Stimulated activated CD4-positive, alpha-beta T cell treated with anti-CD3 and anti-CD28 coated beads, Interleukin-12 subunit alpha, Interleukin-12 subunit beta, amount 100 ng/mL, for 24 hours (primary cell): ENCODE data around the gene RHBDF1.
"Not testable (repeated sequence)": the region's sequence is repeated elsewhere in the genome, so short reads cannot be mapped to it uniquely, and the experiment has no call there.

Experiments used
- DNase-seq, 2 experiments: peaks; one replicate each; pipeline ENCODE4 v3.0.0-alpha.2; 2020; ENCODE audit warnings: low read depth in 2 of 2

Gene RHBDF1

GRCh38 chr16:37511-37910 is 34.9 kb downstream of the RHBDF1 start:
- DNase-seq = no peak

DNA sequence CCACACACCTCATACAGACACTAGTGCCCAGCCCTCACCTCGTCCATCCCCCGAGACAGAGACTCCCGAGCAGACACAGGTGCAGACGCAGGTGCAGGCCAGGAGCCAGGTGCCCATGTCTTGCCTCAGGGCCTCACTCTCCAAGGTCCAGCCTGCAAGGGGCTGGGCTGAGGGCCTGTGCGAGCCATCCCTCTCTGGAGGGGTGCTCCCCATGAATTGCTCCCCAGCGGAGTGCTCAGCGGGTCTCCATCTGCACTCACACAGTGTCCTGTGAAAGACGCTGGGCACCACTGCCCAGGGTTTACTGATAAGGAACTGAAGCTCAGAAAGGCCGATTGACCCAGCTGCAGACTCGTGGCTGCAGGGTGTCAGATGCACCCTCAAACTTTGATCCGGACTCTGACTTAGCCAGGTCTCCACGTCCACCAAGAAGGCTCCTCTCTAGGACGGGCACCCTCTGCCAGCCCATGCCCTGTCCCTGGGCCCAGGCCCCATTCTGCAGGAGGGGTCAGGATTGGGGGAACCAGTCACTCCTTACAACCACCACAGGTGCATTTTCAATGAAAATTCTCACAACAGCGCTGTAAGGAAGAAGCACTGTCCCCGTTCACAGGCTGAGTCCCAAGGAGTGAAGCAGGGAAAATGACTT is 36.0 kb downstream of the RHBDF1 start:
- DNase-seq = no peak

- no peak for DNase-seq
Observed at GRCh38 chr16:35678-36305, 36.6 kb downstream of the RHBDF1 start.

- no peak for DNase-seq
Observed at GRCh38 chr16:35011-35677, 37.3 kb downstream of the RHBDF1 start.

- no peak for DNase-seq
Observed at GRCh38 chr16:34648-34987, 37.8 kb downstream of the RHBDF1 start.

GRCh38 chr16:33877-34647 is 38.4 kb downstream of the RHBDF1 start:
- no peak for DNase-seq

DNA sequence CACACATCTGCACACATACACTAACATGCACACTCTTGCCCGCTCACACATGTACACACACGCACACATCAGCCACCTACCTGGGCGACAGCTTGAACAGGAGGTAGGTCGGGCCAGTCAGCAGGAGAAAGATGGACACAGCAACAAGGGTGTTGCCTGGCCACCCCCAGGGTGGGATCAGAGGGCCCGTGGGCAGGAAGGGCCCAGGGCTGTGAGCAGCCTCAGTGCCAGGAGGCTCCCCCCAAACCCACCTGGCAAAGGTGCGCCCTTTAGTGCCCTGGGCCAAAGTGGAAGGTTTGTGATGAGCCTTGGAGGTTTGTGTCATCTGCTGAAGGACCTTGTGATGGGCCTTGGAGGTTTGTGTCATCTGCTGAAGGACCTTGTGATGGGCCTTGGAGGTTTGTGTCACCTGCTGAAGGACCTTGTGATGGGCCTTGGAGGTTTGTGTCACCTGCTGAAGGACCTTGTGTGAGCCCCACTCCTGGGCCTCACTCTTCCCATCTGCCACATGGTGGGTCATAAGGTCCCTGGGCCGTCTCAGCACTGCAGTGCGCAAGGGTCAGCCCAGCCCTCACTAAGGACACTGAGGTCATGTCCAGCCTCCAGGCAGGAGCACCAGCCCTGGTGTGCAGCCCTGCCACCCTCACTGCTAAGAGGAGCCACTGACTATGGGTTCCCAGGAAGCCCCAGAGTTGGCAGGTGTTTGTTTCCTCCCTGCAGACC is 39.1 kb downstream of the RHBDF1 start:
- not testable (repeated sequence) for DNase-seq

DNA sequence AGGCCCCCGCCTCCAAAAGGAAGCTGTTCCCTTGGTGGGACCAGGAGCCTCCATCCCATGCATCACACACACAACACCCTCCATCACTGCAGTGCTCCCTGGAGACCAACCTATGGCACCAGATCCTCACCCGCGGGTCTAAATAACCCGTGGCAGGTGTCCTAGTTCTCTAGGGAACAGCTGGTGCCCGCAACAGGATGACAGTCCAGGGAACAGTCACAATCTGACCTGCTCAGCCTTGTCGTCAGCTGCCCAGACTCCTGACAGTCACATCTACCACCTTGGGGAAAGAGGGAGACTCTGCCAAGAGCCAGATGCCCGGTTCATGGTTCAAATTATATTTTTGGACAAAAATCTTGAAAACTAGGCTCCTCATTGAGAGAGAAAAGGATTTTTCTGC is 41.8 kb downstream of the RHBDF1 start:
- not testable (repeated sequence) for DNase-seq

DNA sequence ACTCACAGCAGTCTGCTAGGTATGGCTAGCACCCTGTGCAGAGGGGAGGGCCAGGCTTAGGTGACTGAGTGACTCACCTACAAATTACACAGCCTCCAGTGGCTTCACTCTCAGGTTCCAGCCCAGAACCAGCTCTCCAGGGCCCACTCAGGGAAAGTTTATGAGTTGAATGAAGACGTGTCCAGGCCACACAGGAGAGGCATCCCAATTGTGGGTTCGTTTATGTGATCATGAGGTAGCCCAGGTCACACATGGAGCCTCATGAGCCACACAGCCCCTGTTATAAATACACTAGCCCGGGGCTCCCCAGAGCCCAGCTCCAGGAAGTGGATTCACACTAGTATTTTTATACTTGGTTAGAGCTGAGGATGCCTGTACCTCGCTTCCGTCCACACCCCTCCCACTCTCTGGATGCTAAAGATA is 46.5 kb downstream of the RHBDF1 start:
- DNase-seq = not testable (repeated sequence)

- not testable (repeated sequence) for DNase-seq
Observed at GRCh38 chr16:24151-24550, 48.3 kb downstream of the RHBDF1 start.

- not testable (repeated sequence) for DNase-seq
Observed at GRCh38 chr16:20886-21285, 51.5 kb downstream of the RHBDF1 start.

DNA sequence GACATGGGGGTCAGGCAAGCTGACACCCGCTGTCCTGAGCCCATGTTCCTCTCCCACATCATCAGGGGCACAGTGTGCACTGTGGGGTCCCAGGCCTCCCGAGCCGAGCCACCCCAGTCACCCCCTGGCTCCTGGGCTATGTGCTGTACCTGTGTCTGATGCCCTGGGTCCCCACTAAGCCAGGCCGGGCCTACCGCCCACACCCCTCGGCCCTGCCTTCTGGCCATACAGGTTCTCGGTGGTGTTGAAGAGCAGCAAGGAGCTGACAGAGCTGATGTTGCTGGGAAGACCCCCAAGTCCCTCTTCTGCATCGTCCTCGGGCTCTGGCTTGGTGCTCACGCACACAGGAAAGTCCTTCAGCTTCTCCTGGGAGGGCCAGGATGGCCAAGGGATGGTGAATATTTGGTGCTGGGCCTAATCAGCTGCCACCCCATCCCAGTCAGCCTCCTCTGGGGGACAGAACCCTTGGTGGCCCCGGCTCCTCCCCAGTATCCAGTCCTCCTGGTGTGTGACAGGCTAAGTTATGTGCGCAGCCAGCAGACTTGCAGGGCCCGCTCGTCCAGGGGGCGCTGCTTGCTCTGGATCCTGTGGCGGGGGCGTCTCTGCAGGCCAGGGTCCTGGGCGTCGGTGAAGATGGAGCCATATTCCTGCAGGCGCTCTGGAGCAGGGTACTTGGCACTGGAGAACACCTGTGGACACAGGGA is 55.2 kb downstream of the RHBDF1 start:
- not testable (repeated sequence) for DNase-seq

- DNase-seq = peak; percentile 73 to 89
Observed at GRCh38 chr16:10772-11171, 61.7 kb downstream of the RHBDF1 start.

DNA sequence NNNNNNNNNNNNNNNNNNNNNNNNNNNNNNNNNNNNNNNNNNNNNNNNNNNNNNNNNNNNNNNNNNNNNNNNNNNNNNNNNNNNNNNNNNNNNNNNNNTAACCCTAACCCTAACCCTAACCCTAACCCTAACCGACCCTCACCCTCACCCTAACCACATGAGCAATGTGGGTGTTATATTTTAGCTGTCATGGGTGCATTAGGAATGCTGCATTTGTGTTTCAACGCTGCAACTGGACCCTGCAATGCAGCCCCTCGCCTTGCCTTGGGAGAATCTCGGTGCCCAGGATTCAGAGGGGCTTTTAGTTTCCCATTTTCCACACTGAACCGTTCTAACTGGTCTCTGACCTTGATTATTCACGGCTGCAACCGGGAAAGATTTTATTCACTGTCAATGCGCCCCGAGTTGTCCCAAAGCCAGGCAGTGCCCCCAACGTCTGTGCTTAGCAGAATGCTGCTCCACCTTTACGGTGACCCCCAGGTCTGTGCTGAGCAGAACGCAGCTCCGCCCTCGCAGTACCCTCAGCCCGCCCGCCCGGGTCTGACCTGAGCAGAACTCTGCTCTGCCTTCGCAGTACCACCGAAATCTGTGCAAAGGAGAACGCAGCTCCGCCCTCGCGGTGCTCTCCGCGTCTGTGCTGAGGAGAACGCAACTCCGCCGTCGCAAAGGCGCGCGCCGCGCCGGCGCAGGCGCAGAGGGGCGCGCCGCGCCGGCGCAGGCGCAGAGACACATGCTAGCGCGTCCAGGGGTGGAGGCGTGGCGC is 62.3 kb downstream of the RHBDF1 start:
- no peak for DNase-seq
